ENCODE data around the gene LCA5L.

LCA5L gene

DNA sequence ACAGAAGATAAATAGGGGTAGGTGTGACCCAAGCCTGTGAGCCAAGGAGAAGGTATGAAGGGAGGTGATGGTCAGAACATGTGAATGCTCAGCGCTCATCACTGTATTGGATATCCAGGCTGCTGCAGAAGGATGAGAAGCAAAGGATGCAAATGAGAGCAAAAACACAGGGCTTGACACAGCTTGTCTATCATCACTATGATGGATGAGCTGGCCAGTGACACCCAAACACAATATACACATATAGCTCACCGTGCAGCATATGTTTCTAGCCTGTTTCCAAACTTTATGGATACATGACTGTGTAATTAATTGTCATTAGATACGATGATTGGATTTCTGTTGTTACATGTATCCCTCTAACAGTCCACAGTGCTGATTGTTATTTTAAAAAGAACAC lies 82.8 kb downstream of the LCA5L start:
- in situ Hi-C loops (cut with HindIII; ENCODE audit: low sequenced_read_pairs) = no loop called here

DNA sequence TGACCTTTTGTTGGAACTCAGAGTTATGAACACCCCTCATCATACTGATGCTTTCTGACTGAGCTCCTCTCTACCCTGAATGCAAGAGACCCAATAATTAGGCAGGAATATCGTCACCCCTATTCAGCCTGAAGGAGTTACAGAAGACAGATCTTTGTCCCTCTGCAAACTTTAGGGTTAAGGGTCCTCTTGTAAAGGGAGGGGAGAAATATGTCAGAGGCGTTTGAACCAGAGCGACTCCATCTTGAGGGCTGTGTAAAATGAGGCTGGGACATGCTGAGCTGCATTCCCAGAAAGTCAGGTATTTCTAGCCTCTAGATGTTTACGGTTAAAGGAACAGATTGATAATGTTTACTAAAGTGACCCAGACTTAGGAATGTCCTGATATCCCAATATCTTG lies 86.2 kb downstream of the LCA5L start:
- in situ Hi-C loops (cut with HindIII; ENCODE audit: low sequenced_read_pairs) = no loop called here
